GM19452 (cell line): ENCODE measurements around the gene SIN3A.
"Not testable (repeated sequence)": the region's sequence is repeated elsewhere in the genome, so short reads cannot be mapped to it uniquely, and the experiment has no call there.

Source experiments
- ATAC-seq: cut with Tn5 transposase; IDR thresholded peaks from one replicate; pipeline ENCODE4 v1.9.1; 2021; ENCODE audit not compliant: unreplicated experiment

Gene SIN3A

GRCh38 chr15:75450307-75451201 lies 936 bp downstream of the SIN3A start:
- peak; percentile 13 for ATAC-seq

DNA sequence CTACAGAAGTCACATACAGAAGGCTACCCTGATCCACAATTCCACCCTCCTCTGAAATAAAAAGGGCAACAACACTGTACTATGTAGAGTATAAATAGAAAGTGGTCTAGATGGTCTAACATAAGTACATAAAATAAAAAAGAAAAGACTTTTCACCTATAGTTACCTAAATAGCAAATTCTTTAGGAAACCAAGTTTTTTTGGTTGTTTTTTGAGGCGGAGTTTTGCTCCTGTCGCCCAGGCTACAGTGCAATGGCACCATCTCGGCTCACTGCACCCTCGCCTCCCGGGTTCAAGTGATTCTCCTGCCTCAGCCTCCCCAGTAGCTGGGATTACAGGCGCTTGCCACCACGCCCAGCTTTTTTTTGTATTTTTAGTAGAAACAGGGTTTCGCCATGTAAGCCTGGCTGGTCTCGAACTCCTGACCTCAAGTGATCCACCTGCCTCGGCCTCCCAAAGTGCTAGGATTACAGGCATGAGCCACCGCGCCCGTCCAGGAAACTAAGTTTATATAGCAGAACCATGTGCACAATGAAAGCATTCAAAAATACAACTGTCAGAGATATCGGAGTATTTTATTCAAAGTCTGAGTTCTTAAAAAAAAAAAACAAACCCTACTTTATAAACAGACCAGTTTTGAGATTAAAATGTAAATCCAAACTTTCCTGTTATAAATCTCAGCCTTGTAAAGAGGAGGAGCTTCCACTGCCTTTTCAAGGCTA lies 1.7 kb downstream of the SIN3A start:
- ATAC-seq, result no peak

DNA sequence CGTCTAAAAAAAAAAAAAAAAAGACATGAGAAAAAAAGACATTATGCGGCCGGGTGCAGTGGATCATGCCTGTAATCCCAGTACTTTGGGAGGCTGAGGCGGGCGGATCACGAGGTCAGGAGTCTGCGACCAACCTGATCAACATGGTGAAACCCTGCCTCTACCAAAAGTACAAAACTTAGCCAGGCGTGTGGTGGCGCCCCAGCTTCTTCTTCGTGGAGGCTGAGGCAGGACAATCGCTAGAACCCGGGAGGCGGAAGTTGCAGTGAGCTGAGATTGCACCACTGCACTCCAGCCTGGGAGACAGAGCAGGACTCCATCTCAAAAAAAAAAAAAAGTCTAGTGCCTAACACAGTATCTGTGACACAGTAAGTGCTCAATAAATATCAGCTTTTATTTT lies 3.3 kb downstream of the SIN3A start:
- ATAC-seq, result not testable (repeated sequence)

GRCh38 chr15:75446151-75446550 lies 5.3 kb downstream of the SIN3A start:
- ATAC-seq, result no peak

- not testable (repeated sequence) for ATAC-seq
Observed at GRCh38 chr15:75445324-75445723, 6.2 kb downstream of the SIN3A start.

- ATAC-seq, result not testable (repeated sequence)
Observed at GRCh38 chr15:75443972-75444453, 7.5 kb downstream of the SIN3A start.

- ATAC-seq, result no peak
Observed at GRCh38 chr15:75437721-75438120, 13.8 kb downstream of the SIN3A start.

DNA sequence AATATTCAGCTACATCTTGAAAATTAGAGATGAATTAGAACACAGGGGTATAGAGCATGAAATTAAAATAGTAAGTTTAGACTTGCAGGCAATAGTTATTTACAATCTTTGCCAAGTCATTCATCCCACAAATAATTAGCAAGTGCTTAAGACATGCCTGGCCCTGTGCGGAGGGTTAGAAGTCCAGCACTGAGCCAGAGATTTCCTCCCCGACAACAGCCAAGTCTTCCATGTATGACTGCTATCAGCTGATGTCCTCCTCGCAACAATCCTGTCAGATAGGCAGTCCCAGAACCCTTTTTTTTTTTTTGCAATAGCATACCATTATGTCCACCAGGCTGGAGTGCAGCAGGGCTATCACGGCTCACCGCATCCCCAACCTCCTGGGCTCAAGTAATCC lies 14.6 kb downstream of the SIN3A start:
- ATAC-seq, result no peak

GRCh38 chr15:75431682-75432081 lies 19.8 kb downstream of the SIN3A start:
- ATAC-seq, result no peak

DNA sequence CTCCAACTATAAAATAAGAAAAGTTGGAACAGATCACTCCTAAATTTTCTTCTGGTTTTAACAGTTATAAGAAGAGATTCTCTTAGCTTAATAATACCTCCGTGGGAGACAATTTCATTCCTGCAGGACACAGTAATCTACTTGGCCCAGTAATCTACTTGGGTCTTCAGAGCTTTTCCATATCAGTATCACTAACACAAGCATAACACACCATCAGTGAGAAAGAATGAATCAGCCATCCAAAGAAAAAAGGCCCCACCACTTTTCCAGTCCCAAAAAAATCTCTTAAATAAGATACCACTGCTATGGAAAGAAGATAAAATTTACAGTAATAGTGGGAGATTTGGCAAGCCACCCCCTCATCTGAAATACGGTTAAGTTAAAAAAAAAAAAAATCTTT lies 20.2 kb downstream of the SIN3A start:
- no peak for ATAC-seq

DNA sequence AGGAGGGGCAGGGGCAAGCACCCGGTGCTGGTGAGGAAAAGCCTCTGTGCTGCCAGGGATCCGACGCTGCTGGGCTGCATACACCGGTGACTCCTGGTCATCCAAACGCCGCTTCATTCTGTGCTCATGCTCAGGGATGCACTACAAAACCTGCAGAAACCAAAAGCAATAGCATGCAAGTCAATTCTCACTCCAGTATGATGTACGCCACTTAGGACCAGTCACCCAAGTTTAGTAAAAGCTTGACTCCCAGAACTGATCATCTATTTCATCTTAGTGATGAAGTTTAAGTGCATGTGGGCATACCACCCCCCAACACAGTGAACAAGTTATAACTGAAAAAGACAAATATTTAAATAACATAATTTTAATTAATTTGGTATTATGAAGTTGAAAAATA lies 21.2 kb downstream of the SIN3A start:
- no peak for ATAC-seq

- ATAC-seq, result no peak
Observed at GRCh38 chr15:75428152-75428551, 23.3 kb downstream of the SIN3A start.

DNA sequence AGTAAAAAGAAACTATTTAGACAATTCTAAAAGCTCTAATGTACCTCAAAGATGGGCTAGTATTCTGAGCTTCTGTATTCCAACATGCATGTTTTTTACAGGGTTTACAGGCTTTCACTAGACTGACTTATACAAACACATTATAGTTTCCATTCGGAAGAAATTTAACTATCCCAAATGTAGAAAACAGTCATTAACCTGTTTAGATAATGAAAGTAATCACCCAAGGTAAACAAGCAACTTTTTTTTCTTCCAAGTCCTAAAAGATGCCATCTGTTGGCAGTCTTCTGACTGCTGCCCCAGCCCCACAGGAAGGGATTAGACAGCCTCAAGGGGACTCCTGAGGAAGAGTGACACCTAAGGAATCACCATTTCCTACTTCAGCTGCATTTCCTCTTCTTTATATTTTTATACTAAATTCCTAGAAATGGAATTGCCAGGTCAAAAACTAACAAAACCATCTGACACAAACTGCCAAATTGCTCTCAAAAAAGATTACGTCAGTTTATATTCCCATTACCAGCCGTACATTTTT lies 25.5 kb downstream of the SIN3A start:
- no peak for ATAC-seq

GRCh38 chr15:75422554-75422953 lies 28.9 kb downstream of the SIN3A start:
- ATAC-seq, result no peak

DNA sequence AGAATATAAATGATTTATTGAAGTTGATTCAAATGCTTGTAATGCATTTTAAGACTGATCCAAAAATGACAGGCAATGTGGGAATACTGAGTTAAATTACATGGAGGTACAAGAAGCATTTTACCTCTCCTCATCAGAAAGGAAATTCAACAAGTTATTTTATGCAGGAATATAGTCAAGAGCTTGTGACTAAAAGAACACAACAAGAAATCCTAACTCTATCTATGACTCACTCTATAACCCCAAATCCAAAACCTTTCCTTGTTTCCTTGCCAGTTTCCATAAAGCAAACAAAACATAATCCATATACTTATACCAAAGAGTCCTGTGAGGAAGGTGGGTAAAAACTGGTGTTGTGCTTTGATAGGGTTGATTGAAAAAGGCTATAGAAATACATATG lies 30.8 kb downstream of the SIN3A start:
- ATAC-seq, result no peak

DNA sequence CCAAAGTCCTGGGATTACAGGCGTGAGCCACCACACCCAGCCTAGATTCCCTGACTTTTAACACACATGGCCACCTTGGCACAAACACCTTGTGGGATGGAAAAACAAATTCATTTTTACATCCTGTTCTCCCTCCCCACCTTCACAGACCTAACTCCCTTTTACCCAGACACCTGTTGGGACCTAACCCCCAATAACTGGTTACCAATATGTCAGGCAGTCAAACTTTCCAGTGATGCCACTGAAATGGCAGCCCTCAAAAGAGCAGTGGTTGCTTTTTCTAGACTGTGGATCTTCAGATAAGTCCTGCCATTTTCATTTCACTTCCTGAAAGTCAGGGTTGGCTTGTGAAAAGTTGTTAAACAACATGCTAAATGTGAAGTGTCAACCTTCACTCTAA lies 34.9 kb downstream of the SIN3A start:
- no peak for ATAC-seq

- ATAC-seq, result no peak
Observed at GRCh38 chr15:75410196-75410595, 41.3 kb downstream of the SIN3A start.

DNA sequence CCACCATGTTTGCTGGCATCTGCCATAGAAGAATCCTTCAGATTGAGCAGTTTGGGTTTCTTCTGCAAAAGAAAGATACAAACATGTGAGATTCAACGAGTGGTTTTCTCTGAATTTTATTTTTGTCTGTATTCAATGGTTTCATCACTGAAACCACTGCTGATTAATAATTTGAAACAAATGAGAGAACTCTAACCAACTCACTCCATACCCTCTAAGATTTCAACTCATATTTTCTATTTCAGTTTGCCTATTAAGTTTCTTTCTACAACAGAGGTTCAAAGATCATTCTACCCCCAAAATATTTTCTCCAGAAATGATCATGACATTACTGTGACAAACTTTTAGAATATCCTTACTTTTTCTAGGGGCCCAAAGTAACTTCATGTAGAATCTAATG lies 44.4 kb downstream of the SIN3A start:
- ATAC-seq, result no peak

DNA sequence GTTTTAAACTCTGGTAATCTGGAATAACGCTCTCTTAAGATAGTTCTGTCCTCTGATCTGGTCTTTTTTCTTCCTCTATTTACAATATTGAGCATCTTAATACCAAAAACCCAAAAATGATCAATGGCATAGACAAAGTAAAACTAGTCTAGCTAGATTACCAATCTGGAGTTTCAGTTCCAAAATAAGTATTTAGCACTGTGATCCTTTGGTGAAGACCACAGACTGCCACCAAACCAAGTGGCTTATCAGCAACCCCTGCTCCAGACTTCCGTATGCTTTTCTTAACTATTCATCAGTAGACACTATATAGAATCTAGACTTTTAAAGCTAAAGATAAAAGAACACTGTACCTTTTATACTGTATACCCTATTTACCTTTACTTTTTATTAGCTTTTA lies 47.6 kb downstream of the SIN3A start:
- no peak for ATAC-seq

DNA sequence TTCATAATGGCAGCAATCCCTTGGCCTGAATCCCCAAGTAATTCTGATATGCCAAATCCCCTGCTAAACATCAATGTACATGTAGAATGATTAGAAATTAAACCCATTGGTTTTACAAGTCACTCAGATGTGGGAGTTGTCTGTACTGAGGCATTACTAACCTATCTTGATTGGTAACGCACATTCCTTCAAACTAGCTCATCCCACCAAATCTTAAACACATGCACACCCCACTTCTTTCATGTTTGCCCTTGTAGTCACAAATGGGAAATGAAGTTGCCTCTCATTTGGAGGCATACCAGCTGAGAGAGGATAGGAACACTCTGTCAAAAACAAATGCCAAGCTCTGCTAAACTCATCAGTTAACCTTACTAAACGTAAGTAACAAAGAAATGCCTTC lies 54.0 kb downstream of the SIN3A start:
- no peak for ATAC-seq

DNA sequence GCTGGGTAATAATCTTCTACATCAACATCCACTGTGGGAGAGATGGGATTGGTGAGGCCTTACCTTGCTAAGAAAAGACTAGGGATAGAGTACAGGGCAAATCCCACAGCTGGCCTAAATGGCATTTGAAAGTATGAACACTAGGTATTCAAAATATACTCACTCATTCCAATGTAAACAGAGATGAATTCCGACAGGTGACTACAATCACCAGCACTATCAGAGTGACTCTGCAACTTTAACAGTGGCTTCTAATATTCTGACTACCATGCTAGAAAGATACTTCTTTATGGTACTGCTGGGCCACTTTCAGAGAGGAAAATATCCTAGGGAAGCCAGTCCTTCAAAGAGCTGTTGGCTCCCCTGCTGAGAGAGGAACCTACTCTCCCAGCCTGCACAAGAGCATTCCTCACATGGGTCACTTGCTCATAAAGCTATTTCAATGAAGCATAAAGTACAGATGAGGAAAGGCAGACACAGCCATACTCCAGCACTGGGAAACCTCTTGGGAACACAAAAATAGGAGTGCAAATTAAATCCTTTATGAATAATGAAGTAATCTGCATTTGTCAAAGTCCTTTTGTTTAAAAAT lies 61.6 kb downstream of the SIN3A start:
- no peak for ATAC-seq
